ENCODE measurements around the gene ELN.

ELN gene

DNA sequence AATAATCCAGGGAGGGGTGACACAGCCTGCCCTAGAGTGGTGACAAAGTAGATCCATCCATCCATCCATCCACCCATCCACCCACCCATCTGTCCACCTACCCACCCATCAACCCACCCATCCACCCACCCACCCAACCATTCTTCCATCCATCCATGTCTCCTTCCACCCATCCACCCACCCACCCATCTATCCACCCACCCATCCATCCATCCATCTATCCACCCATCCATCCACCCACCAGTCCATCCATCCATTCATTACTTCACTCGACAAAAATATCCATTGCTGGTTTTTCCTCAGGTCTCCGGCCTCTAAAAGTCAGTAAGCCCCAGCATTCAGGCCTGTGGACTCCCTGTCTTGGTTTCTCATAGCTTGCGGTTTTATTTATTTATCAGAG is 43.1 kb downstream of the ELN start:
- no peak overlapping the region for H3K9ac ChIP-seq (ENCODE audit: low read length)
- H3K4me3 ChIP-seq (ENCODE audit: low read depth in 1 of 2, low read length in 2 of 2), result no peak overlapping the region
- H3K27ac ChIP-seq (ENCODE audit: low read depth, low read length), result no peak overlapping the region
- H3K4me1 ChIP-seq (ENCODE audit: insufficient read depth, low read length), result peaks cover 3% of the 10 kb centered on the region
- H3K27me3 ChIP-seq (ENCODE audit: control insufficient read depth in 1 of 2, insufficient read depth in 2 of 2, low read length in 2 of 2), result no peaks in the 10 kb centered on the region
- H3K36me3 ChIP-seq (ENCODE audit: insufficient read depth, low read length), result no peaks in the 10 kb centered on the region
- H3K9me3 ChIP-seq (ENCODE audit: low read length), result no peaks in the 10 kb centered on the region

DNA sequence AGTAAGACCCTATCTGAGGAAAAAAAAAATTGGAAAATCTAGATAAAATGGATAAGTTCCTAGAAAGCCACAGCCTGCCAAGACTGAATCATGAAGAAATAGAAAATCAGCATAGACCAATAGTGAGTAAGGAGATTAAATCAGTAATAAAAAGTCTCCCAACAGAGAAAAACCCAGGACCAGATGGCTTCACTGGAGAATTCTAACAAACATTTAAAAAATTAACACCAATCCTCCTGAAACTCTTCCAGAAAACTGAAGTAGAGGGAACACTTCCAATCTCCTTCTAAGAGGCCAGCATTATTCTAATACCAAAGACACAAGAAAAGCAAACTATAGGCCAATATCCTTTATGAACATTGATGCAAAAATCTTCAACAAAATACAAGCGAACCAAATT is 46.8 kb downstream of the ELN start:
- no peaks in the 10 kb centered on the region for H3K27me3 ChIP-seq (ENCODE audit: control insufficient read depth in 1 of 2, insufficient read depth in 2 of 2, low read length in 2 of 2)
- no peak overlapping the region for H3K27ac ChIP-seq (ENCODE audit: low read depth, low read length)
- no peaks in the 10 kb centered on the region for H3K36me3 ChIP-seq (ENCODE audit: insufficient read depth, low read length)
- H3K9ac ChIP-seq (ENCODE audit: low read length), result no peak overlapping the region
- H3K4me3 ChIP-seq (ENCODE audit: low read depth in 1 of 2, low read length in 2 of 2), result no peak overlapping the region
- no peaks in the 10 kb centered on the region for H3K9me3 ChIP-seq (ENCODE audit: low read length)
- H3K4me1 ChIP-seq (ENCODE audit: insufficient read depth, low read length), result no peaks in the 10 kb centered on the region

DNA sequence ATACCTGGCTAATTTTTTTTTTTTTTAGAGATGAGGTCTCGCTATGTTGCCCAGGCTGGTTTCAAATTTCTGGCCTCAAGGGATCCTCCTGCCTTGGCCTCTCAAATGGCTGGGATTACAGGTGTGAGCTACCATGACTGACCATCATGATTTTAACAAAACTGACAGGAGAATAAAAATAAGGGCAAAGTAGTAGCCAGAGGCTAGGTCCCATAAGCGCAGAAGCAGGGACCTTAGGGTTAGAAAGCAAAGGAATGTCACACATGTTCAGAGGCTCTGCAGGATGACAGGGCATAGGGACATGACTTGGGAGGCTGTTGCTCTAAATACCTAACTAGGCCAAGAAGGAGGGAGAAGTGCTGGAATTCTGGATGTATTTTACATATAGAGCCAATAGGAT is 50.5 kb downstream of the ELN start:
- H3K36me3 ChIP-seq (ENCODE audit: insufficient read depth, low read length), result no peaks in the 10 kb centered on the region
- no peak overlapping the region for H3K9ac ChIP-seq (ENCODE audit: low read length)
- H3K27ac ChIP-seq (ENCODE audit: low read depth, low read length), result no peak overlapping the region

DNA sequence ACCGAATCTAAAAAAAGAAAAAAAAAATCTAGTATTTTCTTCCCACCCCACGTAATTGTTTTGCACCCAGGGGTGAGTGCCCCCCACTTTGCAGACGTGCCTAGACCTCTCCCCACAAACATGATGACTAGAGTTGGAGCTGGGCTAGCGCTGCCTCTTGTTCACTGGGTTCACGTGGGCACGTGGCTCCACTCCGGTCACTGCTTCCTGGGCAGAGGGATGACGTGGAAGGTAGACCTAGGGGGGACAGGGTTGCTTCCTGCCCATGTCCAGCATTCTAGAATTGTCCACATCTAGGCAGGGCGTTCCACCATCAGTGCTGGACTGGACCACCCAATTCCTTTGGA is 54.8 kb downstream of the ELN start:
- Histone ChIP-seq H3K27ac (ENCODE audit: low read depth, low read length) (no peak overlapping the region), H3K36me3 (ENCODE audit: insufficient read depth, low read length) (no peaks in the 10 kb centered on the region), H3K27me3 (ENCODE audit: control insufficient read depth in 1 of 2, insufficient read depth in 2 of 2, low read length in 2 of 2) (no peaks in the 10 kb centered on the region), H3K4me3 (ENCODE audit: low read depth in 1 of 2, low read length in 2 of 2) (peak overlapping the region; percentile 35 to 42), H3K9ac (ENCODE audit: low read length) (no peak overlapping the region), H3K9me3 (ENCODE audit: low read length) (no peaks in the 10 kb centered on the region), H3K4me1 (ENCODE audit: insufficient read depth, low read length) (peaks cover 9% of the 10 kb centered on the region)

More for the DNA sequence above, 50.5 kb downstream of the ELN start:
- Histone ChIP-seq H3K9me3 (ENCODE audit: low read length) (no peaks in the 10 kb centered on the region), H3K27me3 (ENCODE audit: control insufficient read depth in 1 of 2, insufficient read depth in 2 of 2, low read length in 2 of 2) (no peaks in the 10 kb centered on the region), H3K4me3 (ENCODE audit: low read depth in 1 of 2, low read length in 2 of 2) (no peak overlapping the region), H3K4me1 (ENCODE audit: insufficient read depth, low read length) (no peaks in the 10 kb centered on the region)

DNA sequence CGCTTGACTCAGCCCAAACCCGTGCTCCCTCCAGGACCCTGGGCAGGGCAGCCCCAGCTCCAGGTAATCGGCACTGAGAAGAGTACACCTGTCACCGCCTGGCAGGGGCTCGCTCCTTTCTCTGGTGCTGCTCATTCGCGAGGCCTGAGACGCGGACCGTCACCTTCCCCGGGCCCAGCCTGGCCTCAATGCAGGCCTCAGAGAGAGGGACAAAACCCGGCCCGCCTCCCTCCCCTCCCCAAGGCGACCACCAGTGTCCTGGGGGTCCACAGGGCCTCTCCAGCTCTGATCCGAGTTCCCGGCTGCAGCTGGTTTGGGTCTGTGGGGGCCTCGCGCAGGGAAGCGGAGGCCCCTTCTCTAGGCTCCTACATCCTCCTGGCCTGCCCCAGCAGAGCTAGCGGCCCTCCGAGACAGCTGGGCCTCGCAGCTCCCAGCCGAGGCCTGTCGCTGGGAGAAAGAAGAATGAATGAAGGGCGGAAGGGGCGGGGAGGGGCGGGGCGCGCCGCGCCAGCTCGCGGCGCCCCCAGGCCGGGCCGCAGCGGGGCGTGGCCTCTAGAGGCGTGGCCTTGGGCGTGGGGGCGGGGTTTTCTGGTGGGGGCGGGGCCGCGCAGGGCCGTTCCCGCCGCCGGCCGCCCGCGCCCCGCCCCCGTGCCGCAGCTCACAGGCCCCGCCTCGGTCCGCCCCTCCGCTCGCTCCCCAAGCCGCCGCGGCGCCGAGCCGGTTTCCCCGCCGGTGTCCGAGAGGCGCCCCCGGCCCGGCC is 55.3 kb downstream of the ELN start, which contains the start of gene LIMK1:
Gene LIMK1, plus strand, starts transcription at position 688 of the 760 bp plus-strand sequence. CDS start 187 bp downstream, outside the sequence.
- peaks cover 9% of the 10 kb centered on the region for H3K4me1 ChIP-seq (ENCODE audit: insufficient read depth, low read length)
- H3K27ac ChIP-seq (ENCODE audit: low read depth, low read length), result peak within 1 kb of the TSS; percentile 58
- H3K27me3 ChIP-seq (ENCODE audit: control insufficient read depth in 1 of 2, insufficient read depth in 2 of 2, low read length in 2 of 2), result no peaks in the 10 kb centered on the region
- H3K36me3 ChIP-seq (ENCODE audit: insufficient read depth, low read length), result no peaks in the 10 kb centered on the region
- H3K4me3 ChIP-seq (ENCODE audit: low read depth in 1 of 2, low read length in 2 of 2), result peak within 1 kb of the TSS; percentile 42 to 66
- no peaks in the 10 kb centered on the region for H3K9me3 ChIP-seq (ENCODE audit: low read length)
- H3K9ac ChIP-seq (ENCODE audit: low read length), result no peak within 1 kb of the TSS

DNA sequence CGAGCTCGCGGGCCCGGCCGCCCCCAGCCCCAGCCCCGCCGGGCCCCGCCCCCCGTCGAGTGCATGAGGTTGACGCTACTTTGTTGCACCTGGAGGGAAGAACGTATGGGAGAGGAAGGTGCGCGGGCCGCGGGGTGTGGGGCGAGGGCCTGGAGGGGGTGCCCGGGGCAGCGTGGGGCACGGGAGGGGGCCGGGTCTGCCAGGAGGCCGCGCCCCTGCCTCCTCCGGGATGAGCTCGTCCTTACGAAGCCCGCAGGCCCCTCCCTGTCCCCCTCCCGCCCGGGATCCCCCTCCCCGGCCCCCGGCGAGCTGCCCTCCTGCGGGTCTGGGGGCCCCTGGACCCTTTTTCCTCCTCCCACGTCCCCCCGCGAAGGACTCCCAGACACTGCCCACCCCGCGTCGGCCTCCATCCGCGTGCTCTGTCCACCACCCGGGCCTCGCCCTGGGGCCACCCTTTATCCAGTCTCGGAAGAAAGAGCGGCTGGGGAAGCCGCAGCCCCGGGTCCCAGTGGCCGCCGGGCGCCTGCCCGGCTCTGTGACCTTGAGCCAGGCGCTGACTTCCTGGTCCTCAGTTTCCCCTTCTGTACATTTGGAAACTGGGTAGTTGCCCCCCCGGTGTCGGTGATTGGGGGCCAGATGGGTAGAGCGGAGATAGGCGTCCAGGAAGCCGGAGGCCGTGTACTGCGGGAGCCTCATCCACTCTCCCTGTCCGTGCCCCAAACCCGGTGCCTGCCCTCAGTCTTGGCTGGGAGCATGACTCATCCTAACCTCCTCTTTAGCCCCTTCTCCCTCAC is 56.2 kb downstream of the ELN start:
- H3K27ac ChIP-seq (ENCODE audit: low read depth, low read length), result peak overlapping the region; percentile 58
- no peaks in the 10 kb centered on the region for H3K9me3 ChIP-seq (ENCODE audit: low read length)
- no peak overlapping the region for H3K9ac ChIP-seq (ENCODE audit: low read length)
- no peaks in the 10 kb centered on the region for H3K27me3 ChIP-seq (ENCODE audit: control insufficient read depth in 1 of 2, insufficient read depth in 2 of 2, low read length in 2 of 2)
- peaks cover 9% of the 10 kb centered on the region for H3K4me1 ChIP-seq (ENCODE audit: insufficient read depth, low read length)
- peak overlapping the region; percentile 28 to 66 for H3K4me3 ChIP-seq (ENCODE audit: low read depth in 1 of 2, low read length in 2 of 2)
- H3K36me3 ChIP-seq (ENCODE audit: insufficient read depth, low read length), result no peaks in the 10 kb centered on the region

DNA sequence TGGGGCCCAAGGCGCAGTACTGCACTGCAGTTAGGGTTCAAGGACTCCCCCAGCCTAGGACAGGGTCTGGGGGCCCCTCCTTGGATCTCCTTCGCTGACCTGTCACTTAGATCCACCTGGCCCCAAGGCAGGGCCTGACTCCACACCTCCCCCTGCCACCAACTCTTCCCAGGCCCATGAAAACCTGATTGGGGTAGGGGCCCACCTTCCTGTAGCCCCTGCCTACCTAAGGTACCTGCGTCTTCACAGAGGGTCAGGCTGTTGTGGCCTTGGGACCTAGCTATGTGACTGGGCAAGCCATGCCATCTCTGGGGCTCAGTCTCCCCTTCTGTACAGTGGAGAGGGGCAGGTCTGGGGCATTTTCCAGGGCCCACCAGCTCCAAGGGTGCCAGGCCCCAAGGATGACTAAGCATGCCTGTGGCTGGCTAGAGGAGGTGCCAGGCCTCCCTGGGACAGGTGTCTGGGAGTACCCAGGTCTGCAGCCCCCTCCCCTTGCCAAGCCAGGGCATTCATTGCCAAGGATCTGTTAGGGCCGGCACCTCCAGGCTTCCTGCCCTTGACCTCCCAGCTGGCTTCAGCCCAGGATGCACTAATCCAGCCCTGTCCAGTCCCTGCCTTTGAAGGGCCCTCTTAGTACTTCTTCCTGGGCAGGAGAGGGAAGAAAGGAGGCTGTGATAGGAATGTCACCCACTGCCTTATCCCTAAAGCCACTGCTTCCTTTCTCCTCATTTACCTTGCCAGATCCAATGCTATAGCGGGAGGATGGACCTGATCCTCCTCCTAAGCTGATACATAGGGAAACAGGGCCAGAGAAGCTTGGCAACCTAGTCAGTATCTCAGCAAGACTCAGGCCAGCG is 57.0 kb downstream of the ELN start:
- Histone ChIP-seq H3K9me3 (ENCODE audit: low read length) (no peaks in the 10 kb centered on the region), H3K27ac (ENCODE audit: low read depth, low read length) (peak overlapping the region; percentile 58), H3K9ac (ENCODE audit: low read length) (no peak overlapping the region), H3K4me1 (ENCODE audit: insufficient read depth, low read length) (peaks cover 9% of the 10 kb centered on the region), H3K4me3 (ENCODE audit: low read depth in 1 of 2, low read length in 2 of 2) (peak overlapping the region; percentile 28 to 66), H3K36me3 (ENCODE audit: insufficient read depth, low read length) (no peaks in the 10 kb centered on the region), H3K27me3 (ENCODE audit: control insufficient read depth in 1 of 2, insufficient read depth in 2 of 2, low read length in 2 of 2) (no peaks in the 10 kb centered on the region)

DNA sequence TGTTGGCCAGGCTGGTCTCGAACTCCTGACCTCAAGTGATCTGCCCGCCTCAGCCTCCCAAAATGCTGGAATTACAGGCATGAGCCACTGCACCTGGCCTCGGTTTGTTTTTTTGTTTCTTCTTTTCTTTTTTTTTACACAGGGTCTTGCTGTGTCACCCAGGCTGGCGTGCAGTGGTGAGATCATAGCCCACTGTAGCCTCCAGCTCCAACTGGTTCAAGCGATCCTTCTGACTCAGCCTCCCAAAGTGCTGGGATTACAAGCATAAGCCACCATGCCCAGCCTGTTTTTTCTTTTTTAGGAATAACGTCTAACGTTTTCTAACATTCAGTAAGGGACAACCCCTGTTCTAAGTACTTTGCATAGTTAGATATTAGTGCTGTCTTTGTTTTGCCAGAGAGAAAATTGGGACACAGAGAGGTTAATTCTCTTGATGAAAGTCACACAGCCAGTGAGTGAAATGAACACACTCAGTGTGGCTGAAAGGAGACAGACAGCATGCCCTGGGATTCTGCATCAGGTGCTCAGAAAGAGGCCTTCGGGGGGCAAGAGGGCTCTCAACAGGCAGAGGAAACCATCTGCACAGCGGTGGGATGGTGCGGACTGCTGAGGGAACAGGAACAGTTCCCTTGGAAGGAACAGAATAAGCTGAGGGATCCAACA is 59.9 kb downstream of the ELN start:
- Histone ChIP-seq H3K27me3 (ENCODE audit: control insufficient read depth in 1 of 2, insufficient read depth in 2 of 2, low read length in 2 of 2) (no peaks in the 10 kb centered on the region), H3K9me3 (ENCODE audit: low read length) (no peaks in the 10 kb centered on the region), H3K9ac (ENCODE audit: low read length) (no peak overlapping the region), H3K4me3 (ENCODE audit: low read depth in 1 of 2, low read length in 2 of 2) (no peak overlapping the region), H3K36me3 (ENCODE audit: insufficient read depth, low read length) (no peaks in the 10 kb centered on the region), H3K27ac (ENCODE audit: low read depth, low read length) (no peak overlapping the region), H3K4me1 (ENCODE audit: insufficient read depth, low read length) (peaks cover 9% of the 10 kb centered on the region)

DNA sequence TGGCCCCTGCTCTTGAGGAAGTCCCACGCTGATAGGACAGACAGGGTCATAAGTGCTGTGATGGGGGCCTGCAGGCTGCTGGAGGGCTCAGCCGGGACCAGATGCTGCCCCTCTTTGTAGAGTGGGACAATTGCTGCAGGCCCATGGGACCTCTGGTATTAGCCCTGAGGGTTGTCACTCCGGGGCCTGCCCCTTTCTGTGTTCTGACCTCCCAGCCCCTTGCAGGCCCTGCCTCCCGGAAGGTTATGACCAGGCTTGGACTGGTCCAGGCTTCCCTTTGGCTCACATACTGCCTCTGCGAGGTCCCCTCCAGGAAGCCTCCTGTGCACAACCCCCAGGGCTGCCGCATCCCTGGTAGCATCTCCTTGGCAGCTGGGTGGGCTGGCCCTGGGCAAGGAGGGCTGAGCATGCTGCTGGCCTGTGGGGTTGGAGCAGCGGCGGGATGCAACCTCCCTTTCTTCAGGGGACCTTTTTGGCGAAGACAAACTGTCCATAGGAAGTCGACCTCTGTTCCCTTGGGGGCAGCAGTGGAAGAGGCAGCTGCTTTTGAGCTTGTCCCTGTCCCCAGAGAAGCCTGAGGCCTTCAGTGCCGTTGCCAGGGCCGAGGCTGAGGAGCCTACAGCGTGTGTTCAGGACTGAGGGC is 64.5 kb downstream of the ELN start:
- no peaks in the 10 kb centered on the region for H3K36me3 ChIP-seq (ENCODE audit: insufficient read depth, low read length)
- H3K27me3 ChIP-seq (ENCODE audit: control insufficient read depth in 1 of 2, insufficient read depth in 2 of 2, low read length in 2 of 2), result no peaks in the 10 kb centered on the region
- peaks cover 14% of the 10 kb centered on the region for H3K4me1 ChIP-seq (ENCODE audit: insufficient read depth, low read length)
- H3K9me3 ChIP-seq (ENCODE audit: low read length), result no peaks in the 10 kb centered on the region
- H3K9ac ChIP-seq (ENCODE audit: low read length), result no peak overlapping the region
- peak overlapping the region in 1 of 2 donors; percentile 67 for H3K4me3 ChIP-seq (ENCODE audit: low read depth in 1 of 2, low read length in 2 of 2)
- no peak overlapping the region for H3K27ac ChIP-seq (ENCODE audit: low read depth, low read length)

DNA sequence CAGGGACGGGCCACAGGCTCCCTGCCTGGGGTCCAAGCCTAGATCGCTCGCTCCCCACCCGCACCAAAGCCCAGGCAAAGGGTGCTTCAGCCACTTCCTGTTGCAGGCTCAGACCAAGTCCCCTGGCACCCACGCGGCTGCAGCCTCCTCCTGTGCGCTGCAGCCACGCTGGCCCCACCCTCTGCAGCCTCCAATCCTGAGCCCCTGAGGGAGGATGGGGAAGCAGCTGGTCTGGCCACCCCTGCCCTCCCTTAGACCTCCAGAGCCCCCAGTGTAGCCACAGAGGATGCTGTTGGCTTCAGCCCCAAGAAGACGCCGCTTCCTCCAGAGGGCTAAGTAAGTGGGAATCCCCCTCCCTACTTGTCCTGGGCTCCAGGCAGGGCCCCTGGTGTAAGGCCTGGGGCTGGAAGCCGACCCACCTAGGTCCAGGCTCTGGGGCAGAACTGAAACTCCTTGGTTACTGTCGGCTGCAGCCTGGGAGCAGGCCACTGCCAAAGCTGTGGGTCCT is 65.0 kb downstream of the ELN start:
- H3K36me3 ChIP-seq (ENCODE audit: insufficient read depth, low read length), result no peaks in the 10 kb centered on the region
- no peaks in the 10 kb centered on the region for H3K27me3 ChIP-seq (ENCODE audit: control insufficient read depth in 1 of 2, insufficient read depth in 2 of 2, low read length in 2 of 2)
- H3K9me3 ChIP-seq (ENCODE audit: low read length), result no peaks in the 10 kb centered on the region
- H3K4me3 ChIP-seq (ENCODE audit: low read depth in 1 of 2, low read length in 2 of 2), result peak overlapping the region in 1 of 2 donors; percentile 67
- no peak overlapping the region for H3K9ac ChIP-seq (ENCODE audit: low read length)
- H3K27ac ChIP-seq (ENCODE audit: low read depth, low read length), result no peak overlapping the region
- H3K4me1 ChIP-seq (ENCODE audit: insufficient read depth, low read length), result peaks cover 14% of the 10 kb centered on the region

All from muscle layer of colon (tissue), 2 donors.